Measurements from ENCODE around the gene GRIN3A.

The GRIN3A gene

DNA sequence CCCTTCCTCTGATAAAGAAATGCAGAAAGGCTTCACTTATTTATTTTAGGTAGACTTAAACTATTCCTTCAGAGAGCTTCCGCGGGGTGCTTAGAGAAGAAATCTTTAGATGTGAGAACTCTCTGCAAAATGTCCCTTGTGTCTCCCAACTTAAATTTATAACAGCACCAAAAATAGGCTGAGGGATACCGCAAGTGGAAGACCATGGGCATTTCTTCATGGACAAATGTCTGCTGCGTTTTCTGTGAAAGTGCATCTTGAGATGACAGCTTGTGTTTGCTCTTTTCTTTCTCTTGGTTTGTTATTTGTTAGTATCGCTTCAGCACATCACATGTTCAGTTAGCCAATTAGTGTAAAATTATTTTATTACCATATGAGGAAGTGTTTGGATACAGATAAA is 15.3 kb upstream of the GRIN3A start:
- no peak overlapping the region for H3K4me3 ChIP-seq (ENCODE audit: low read depth, low read length)
- TF ChIP-seq, protein P1, sequence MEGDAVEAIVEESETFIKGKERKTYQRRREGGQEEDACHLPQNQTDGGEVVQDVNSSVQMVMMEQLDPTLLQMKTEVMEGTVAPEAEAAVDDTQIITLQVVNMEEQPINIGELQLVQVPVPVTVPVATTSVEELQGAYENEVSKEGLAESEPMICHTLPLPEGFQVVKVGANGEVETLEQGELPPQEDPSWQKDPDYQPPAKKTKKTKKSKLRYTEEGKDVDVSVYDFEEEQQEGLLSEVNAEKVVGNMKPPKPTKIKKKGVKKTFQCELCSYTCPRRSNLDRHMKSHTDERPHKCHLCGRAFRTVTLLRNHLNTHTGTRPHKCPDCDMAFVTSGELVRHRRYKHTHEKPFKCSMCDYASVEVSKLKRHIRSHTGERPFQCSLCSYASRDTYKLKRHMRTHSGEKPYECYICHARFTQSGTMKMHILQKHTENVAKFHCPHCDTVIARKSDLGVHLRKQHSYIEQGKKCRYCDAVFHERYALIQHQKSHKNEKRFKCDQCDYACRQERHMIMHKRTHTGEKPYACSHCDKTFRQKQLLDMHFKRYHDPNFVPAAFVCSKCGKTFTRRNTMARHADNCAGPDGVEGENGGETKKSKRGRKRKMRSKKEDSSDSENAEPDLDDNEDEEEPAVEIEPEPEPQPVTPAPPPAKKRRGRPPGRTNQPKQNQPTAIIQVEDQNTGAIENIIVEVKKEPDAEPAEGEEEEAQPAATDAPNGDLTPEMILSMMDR (IDR thresholded peaks at IDR 0.05; ENCODE audit: low read depth, low read length) = no peak
- DNase-seq = no peak
- no peaks in the 10 kb centered on the region for H3K27me3 ChIP-seq (ENCODE audit: insufficient read depth, low read depth, severe bottlenecking)
- no peaks in the 10 kb centered on the region for H3K9me3 ChIP-seq (ENCODE audit: severe bottlenecking)
- H3K36me3 ChIP-seq = no peaks in the 10 kb centered on the region
- H3K27ac ChIP-seq = no peak overlapping the region

DNA sequence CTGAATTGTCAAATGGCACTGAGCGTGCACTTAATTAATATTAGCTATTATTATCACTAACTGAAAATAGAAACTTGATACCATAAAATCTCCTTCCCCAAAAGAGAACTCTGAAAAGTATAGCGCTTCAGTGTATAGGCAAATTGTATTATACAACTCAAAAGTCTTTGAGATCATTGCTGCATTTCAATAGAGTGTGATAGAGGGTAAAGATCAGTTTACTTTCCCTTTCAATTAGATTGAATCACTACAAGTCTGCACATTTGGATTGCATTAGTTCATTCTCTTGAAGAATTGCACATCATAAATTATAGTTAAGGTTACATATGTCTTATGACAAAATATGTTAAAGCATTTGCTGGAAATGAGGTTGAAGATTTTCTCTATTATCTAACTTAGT is 13.4 kb upstream of the GRIN3A start:
- Histone ChIP-seq H3K9me3 (ENCODE audit: severe bottlenecking) (no peaks in the 10 kb centered on the region), H3K27ac (no peak overlapping the region), H3K36me3 (no peaks in the 10 kb centered on the region), H3K27me3 (ENCODE audit: insufficient read depth, low read depth, severe bottlenecking) (no peaks in the 10 kb centered on the region), H3K4me3 (ENCODE audit: low read depth, low read length) (no peak overlapping the region)
- no peak for DNase-seq
- TF ChIP-seq, protein P1 (IDR thresholded peaks at IDR 0.05; ENCODE audit: low read depth, low read length) = no peak

DNA sequence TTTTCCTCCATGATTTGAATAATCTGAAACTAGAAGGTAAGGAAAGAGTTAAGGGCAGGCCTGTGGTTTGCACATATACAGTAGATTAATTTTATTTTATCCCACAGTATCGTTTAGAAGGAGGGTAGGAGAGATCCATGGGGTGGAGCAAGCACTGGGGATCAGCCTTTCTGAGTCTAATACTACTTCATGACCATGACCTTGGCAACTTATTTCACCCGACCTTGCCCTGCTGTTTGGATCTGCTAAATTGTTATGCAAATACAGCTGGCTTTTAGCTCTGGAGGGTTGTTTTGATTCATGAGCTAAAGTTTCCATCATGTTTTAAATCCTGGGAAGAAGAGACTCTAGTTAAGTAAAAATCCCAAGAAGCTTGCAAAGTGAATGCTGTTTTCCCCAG is 864 bp upstream of the GRIN3A start:
- H3K9me3 ChIP-seq (ENCODE audit: severe bottlenecking) = no peaks in the 10 kb centered on the region
- no peak overlapping the region for H3K27ac ChIP-seq
- peaks cover 20% of the 10 kb centered on the region for H3K27me3 ChIP-seq (ENCODE audit: insufficient read depth, low read depth, severe bottlenecking)
- H3K36me3 ChIP-seq = no peaks in the 10 kb centered on the region
- no peak for DNase-seq
- TF ChIP-seq, protein P1 (IDR thresholded peaks at IDR 0.05; ENCODE audit: low read depth, low read length) = no peak
- no peak overlapping the region for H3K4me3 ChIP-seq (ENCODE audit: low read depth, low read length)

DNA sequence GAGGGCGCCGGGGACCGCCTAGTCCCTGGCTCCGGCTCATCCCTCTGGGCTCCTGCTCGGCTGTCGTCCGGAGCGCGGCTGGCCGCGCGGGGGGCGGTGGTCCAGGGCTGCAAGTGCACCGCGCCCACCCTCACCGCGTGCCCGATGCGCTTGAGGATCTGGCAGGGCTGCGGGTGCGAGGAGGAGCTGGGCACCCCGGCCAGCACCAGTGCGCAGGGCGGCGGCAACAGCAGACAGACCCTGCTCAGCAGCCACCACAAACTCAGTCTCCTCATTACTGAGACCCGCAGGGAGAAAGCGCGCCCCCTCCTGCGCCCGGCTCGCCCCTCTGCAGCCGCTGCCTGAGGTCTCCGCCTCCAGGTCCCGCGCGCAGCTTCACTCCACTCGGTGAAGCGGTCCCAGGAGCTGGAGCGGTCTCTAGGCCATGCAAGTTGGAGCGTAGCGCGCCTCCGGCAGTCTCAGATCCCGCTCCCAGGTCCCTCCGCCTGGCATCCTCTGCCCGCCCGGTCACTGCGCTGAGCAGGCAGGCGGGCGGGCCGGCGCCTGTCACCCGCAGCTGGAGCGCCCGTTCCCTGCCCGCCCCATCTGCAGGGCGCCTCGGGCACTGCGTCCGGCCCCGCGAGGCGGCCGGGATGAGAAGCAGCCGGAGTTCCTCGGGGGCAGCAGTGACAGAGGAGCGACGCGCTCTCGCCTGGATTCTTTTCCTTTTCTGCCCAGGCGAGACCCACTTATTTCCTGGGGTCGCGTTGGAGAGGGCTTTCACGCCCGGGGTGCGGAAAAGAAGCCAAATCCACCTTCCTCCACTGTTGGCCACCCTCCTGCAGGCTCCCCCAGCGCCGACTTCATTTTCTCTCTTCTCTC is 512 bp downstream of the GRIN3A start:
- DNase-seq = peak; percentile 53
- Histone ChIP-seq H3K36me3 (no peaks in the 10 kb centered on the region), H3K4me3 (ENCODE audit: low read depth, low read length) (peak overlapping the region; percentile 60), H3K9me3 (ENCODE audit: severe bottlenecking) (no peaks in the 10 kb centered on the region), H3K27ac (no peak overlapping the region), H3K27me3 (ENCODE audit: insufficient read depth, low read depth, severe bottlenecking) (peaks cover 20% of the 10 kb centered on the region)
- TF ChIP-seq, protein P1 (IDR thresholded peaks at IDR 0.05; ENCODE audit: low read depth, low read length) = peak; percentile 23; the same call in 1 of the 2 replicates

DNA sequence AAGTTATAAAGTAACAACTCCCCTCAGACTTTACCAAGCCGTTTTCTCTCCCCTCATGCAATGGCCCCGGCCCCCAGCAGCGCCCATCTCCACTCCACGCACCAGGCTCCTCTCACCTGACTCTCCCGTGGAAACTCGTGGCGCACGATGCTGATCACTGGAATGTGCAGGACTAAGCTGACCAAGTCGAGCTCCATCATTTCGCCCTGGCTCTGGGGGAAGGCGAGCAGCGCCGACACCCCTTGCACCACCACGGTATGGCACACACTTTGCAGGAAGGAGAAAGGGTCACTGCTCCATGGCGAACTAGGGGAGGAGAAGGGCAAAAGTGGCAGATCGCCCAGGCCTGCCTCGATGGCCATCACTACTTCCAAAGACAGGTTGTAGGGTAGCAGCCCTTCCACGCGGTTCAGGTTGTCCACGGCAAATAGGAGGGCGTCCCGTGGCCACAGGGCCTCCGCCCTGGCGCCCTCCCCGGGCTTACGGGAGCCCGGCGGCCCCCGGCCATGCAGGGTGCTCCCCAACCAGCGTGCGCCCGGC is 1.2 kb downstream of the GRIN3A start:
- Histone ChIP-seq H3K9me3 (ENCODE audit: severe bottlenecking) (no peaks in the 10 kb centered on the region), H3K27me3 (ENCODE audit: insufficient read depth, low read depth, severe bottlenecking) (peaks cover 20% of the 10 kb centered on the region), H3K27ac (no peak overlapping the region), H3K4me3 (ENCODE audit: low read depth, low read length) (peak overlapping the region; percentile 60), H3K36me3 (no peaks in the 10 kb centered on the region)
- DNase-seq = peak; percentile 31
- TF ChIP-seq, protein P1 (IDR thresholded peaks at IDR 0.05; ENCODE audit: low read depth, low read length) = no peak

Data from WERI-Rb-1 (cell line).